Measurements from ENCODE around the gene CMPK2.

Gene CMPK2

DNA sequence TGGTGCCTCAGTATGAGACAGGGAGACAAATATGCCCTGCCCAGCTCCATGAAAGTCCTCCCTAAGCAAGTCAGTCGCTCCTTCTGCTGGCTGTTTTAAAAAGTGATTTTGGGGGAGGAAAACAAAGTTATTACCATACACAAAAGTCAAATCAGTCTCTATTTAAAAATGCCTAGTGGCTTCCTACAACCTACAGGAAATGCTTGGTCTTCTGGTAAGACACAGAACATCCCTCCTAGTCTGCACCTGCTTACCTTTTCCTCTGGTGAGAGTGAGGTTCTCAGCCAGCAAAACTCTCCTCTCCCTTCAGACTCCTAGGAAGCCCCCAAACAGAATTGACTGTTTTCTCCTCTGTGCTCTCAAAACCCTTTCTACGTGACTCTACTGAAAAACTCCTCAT, 13.5 kb downstream of the CMPK2 start:
- POLR2A ChIA-PET = no interaction called here
- TF ChIP-seq, protein P1, sequence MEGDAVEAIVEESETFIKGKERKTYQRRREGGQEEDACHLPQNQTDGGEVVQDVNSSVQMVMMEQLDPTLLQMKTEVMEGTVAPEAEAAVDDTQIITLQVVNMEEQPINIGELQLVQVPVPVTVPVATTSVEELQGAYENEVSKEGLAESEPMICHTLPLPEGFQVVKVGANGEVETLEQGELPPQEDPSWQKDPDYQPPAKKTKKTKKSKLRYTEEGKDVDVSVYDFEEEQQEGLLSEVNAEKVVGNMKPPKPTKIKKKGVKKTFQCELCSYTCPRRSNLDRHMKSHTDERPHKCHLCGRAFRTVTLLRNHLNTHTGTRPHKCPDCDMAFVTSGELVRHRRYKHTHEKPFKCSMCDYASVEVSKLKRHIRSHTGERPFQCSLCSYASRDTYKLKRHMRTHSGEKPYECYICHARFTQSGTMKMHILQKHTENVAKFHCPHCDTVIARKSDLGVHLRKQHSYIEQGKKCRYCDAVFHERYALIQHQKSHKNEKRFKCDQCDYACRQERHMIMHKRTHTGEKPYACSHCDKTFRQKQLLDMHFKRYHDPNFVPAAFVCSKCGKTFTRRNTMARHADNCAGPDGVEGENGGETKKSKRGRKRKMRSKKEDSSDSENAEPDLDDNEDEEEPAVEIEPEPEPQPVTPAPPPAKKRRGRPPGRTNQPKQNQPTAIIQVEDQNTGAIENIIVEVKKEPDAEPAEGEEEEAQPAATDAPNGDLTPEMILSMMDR (IDR thresholded peaks at IDR 0.05; ENCODE audit: insufficient read depth, low read length, missing control alignments) = no peak
- no peak for DNase-seq (ENCODE audit: low read depth, low spot score)
- CTCF ChIA-PET = no interaction called here
- H3K4me3 ChIP-seq (ENCODE audit: low read depth, low read length) = no peak overlapping the region

GRCh38 chr2:6846967-6847681, 18.6 kb downstream of the CMPK2 start:
- H3K4me3 ChIP-seq (ENCODE audit: low read depth, low read length) = no peak overlapping the region
- no peak for DNase-seq (ENCODE audit: low read depth, low spot score)
- TF ChIP-seq, protein P1 (IDR thresholded peaks at IDR 0.05; ENCODE audit: insufficient read depth, low read length, missing control alignments) = no peak
- ChIA-PET POLR2A (no interaction called here), CTCF (no interaction called here)

- ChIA-PET CTCF (no interaction called here), POLR2A (no interaction called here)
- no peak overlapping the region for H3K4me3 ChIP-seq (ENCODE audit: low read depth, low read length)
- TF ChIP-seq, protein P1 (IDR thresholded peaks at IDR 0.05; ENCODE audit: insufficient read depth, low read length, missing control alignments) = no peak
- no peak for DNase-seq (ENCODE audit: low read depth, low spot score)
Measured at GRCh38 chr2:6846540-6846939, 19.2 kb downstream of the CMPK2 start.

GRCh38 chr2:6845903-6846302, 19.8 kb downstream of the CMPK2 start:
- no peak for DNase-seq (ENCODE audit: low read depth, low spot score)
- H3K4me3 ChIP-seq (ENCODE audit: low read depth, low read length) = no peak overlapping the region
- ChIA-PET POLR2A (no interaction called here), CTCF (no interaction called here)
- TF ChIP-seq, protein P1 (IDR thresholded peaks at IDR 0.05; ENCODE audit: insufficient read depth, low read length, missing control alignments) = no peak

GRCh38 chr2:6845312-6845711, 20.4 kb downstream of the CMPK2 start:
- DNase-seq (ENCODE audit: low read depth, low spot score) = no peak
- POLR2A ChIA-PET = no interaction called here
- CTCF ChIA-PET = no interaction called here

GRCh38 chr2:6841537-6842287, 24.0 kb downstream of the CMPK2 start:
- ChIA-PET POLR2A (no interaction called here), CTCF (no interaction called here)
- TF ChIP-seq, protein P1 (IDR thresholded peaks at IDR 0.05; ENCODE audit: insufficient read depth, low read length, missing control alignments) = no peak

More at GRCh38 chr2:6845312-6845711, 20.4 kb downstream of the CMPK2 start:
- TF ChIP-seq, protein P1 (IDR thresholded peaks at IDR 0.05; ENCODE audit: insufficient read depth, low read length, missing control alignments) = no peak
- no peak overlapping the region for H3K4me3 ChIP-seq (ENCODE audit: low read depth, low read length)

More at GRCh38 chr2:6841537-6842287, 24.0 kb downstream of the CMPK2 start:
- H3K4me3 ChIP-seq (ENCODE audit: low read depth, low read length) = no peak overlapping the region
- DNase-seq (ENCODE audit: low read depth, low spot score) = no peak

All from AG04449 (cell line).